Immature natural killer cell (primary cell): Measurements from ENCODE around the gene FSIP1. TPM values are rescaled to one million over a fixed set of nuclear protein-coding genes. Genes with fewer than 3 reads are reported as not detected.

Source experiments
- DNase-seq, 3 donors: peaks; one replicate each; pipeline ENCODE4 v3.0.0; 2022; ENCODE audit warnings: mixed read lengths in 1 of 3
- H3K27ac Mint-ChIP-seq, 6 donors: one replicate each; pipeline ENCODE4 v1.8.0; 2020; ENCODE audit warnings: mixed read lengths in 6 of 6, mild to moderate bottlenecking in 5 of 6, inconsistent platforms in 4 of 6, moderate library complexity in 3 of 6
- H3K27me3 Mint-ChIP-seq, 3 donors: one replicate each; pipeline ENCODE4 v1.8.0; 2020 to 2021; ENCODE audit warnings: low read depth in 3 of 3, mild to moderate bottlenecking in 3 of 3, mixed read lengths in 3 of 3, moderate library complexity in 3 of 3, inconsistent platforms in 1 of 3
- H3K36me3 Mint-ChIP-seq, 3 donors: one replicate each; pipeline ENCODE4 v1.8.0; 2020; ENCODE audit warnings: mixed read lengths in 3 of 3, inconsistent platforms in 2 of 3, mild to moderate bottlenecking in 2 of 3
- H3K4me1 Mint-ChIP-seq, 2 donors: one replicate each; pipeline ENCODE4 v1.8.0; 2020; ENCODE audit warnings: inconsistent platforms in 2 of 2, mild to moderate bottlenecking in 2 of 2, mixed read lengths in 2 of 2, moderate library complexity in 1 of 2
- H3K4me3 Mint-ChIP-seq, 5 donors: one replicate each; pipeline ENCODE4 v1.8.0; 2020; ENCODE audit warnings: mild to moderate bottlenecking in 5 of 5, mixed read lengths in 5 of 5, inconsistent platforms in 3 of 5, moderate library complexity in 3 of 5
- H3K9me3 Mint-ChIP-seq, 6 donors: one replicate each; pipeline ENCODE4 v1.8.0; 2020; ENCODE audit warnings: mild to moderate bottlenecking in 6 of 6, mixed read lengths in 6 of 6, inconsistent platforms in 4 of 6, moderate library complexity in 3 of 6
- polyA plus RNA-seq, 3 donors: library from polyadenylated mRNA; unstranded; fragments of 300-500 nt; fragmentation: Illumina TruSeq; gene quantifications; one replicate each; pipeline ENCODE4 v1.2.3, GENCODE V29; 2021

Gene FSIP1
- polyA plus RNA-seq, 3 donors from 2014 or later: 1.3 to 3.0 (median 2.0) TPM

DNA sequence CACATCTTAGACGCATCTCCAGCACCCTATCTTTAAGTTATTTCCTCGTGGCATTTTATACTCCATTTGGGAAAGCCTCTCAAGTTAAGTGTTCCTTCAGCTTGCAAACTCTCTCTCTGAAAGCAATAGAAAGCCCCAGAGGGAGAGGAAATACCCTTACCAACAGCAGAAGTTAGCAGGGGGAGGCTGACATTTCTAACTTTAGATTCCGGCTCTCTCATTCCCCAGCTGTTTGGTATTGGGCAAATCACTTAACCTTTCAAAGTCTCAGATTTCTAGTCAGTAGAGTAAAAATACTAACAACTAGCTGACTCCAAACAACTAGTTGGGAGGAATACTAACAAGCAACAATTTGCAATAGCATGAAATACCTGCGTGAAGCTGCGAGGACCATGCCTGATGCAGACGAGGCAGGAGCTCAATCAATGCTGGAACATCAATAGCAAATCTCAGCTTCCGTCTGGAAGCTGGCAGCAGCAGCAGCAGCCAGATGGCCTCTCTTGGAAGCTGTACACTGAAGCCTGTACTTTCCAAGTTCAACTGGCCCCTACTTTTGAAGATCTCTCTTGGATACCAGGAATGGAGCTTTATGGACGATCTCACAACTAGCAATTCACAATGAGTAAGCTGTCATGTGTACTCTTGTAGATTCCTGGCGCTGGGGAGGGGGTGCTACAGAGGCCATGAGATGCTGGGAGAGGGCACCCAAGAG lies 153.9 kb downstream of the FSIP1 start:
- peaks cover 0 to 5% (median 2%) of the 10 kb centered on the region in 6 donors for H3K9me3 Mint-ChIP-seq
- H3K4me3 Mint-ChIP-seq: peak overlapping the region; percentile 72 to 92 (median 81)
- peaks cover 3 to 8% (median 4%) of the 10 kb centered on the region in 3 donors for H3K36me3 Mint-ChIP-seq
- H3K4me1 Mint-ChIP-seq: peaks cover 79 to 84% of the 10 kb centered on the region in 2 donors
- peak overlapping the region; percentile 99 to 100 (median 100) for H3K27ac Mint-ChIP-seq
- peaks cover 12 to 18% (median 14%) of the 10 kb centered on the region in 3 donors for H3K27me3 Mint-ChIP-seq
- no peak for DNase-seq

DNA sequence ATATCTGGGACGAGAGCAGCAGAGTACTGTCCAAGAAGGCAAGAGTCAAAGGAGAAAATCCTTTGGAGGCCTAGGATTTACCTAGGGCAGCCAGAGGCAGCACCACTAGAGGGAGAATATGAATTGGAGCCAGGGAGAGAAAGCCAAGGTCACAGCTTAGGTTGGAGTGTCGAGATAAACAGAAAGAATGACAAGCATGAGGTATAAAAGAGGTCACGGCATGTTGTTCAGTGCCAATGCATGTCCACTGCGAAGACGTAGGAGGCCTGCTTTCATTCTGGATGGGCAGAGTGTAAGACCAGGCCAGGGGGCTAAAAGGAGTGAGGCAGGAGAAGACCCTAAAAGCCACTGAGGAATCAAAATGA lies 154.5 kb downstream of the FSIP1 start:
- peaks cover 14 to 20% (median 15%) of the 10 kb centered on the region in 3 donors for H3K27me3 Mint-ChIP-seq
- peaks cover 3 to 8% (median 4%) of the 10 kb centered on the region in 3 donors for H3K36me3 Mint-ChIP-seq
- H3K4me3 Mint-ChIP-seq: peak overlapping the region; percentile 72 to 93 (median 88)
- H3K4me1 Mint-ChIP-seq: peaks cover 85 to 89% of the 10 kb centered on the region in 2 donors
- H3K9me3 Mint-ChIP-seq: peaks cover 0 to 5% (median 2%) of the 10 kb centered on the region in 6 donors
- H3K27ac Mint-ChIP-seq: peak overlapping the region; percentile 99 to 100 (median 100)
- DNase-seq: no peak

DNA sequence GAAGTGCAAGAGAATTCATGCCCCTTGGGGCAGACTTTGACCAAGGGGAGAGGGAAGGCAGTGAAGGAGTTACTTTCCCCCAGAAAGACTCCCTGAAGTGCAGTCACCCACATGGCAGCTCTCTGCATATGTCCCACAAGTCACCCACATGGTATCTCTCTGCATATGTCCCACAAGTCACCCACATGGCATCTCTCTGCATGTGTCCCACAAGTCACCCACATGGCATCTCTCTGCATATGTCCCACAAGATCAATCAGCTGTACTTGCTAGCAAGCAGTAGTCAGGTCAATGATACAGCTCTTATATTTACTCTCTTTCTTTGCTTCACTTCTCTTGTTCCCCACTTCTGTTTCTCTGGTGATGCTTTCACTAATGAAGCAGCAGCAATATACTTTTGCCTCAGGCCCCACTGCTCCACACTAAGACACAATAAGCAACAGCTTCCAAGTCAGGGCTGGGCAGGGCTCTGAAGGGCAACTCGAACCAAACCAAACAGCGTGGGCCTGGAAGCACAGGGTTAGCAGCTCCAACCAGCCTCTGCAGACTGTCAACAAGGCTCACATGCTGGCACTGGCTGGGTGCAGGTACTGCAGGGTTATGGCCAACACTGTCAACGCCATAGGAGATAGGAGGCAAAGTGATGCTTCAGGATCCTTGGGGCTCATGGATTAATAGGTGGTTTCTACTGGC lies 155.0 kb downstream of the FSIP1 start:
- Mint-ChIP-seq H3K27me3 (peaks cover 16 to 20% (median 17%) of the 10 kb centered on the region in 3 donors), H3K9me3 (peaks cover 0 to 5% (median 2%) of the 10 kb centered on the region in 6 donors), H3K4me1 (peaks cover 90 to 95% of the 10 kb centered on the region in 2 donors), H3K36me3 (peaks cover 3 to 8% (median 4%) of the 10 kb centered on the region in 3 donors), H3K4me3 (peak overlapping the region; percentile 72 to 93 (median 88)), H3K27ac (peak overlapping the region; percentile 99 to 100 (median 100))
- no peak for DNase-seq

DNA sequence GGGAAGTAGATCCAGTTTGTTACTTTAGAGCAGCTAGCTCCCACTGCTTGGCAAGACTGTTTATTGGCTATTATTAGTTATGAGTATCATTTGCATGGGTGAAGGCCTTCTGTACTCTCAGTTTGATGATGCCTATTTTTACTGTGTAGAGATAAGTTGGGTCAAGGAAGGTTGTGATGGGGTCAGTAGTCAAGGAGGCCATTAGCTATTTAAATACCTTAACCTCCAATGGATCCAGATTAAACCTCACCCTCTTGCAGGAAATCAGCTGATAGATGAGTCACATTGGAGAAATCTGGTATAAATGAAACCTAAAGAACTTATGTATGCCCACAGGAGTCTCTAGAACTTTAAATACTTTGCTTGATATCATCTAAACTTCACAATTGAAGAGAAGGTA lies 156.8 kb downstream of the FSIP1 start:
- H3K36me3 Mint-ChIP-seq: peaks cover 3 to 8% (median 4%) of the 10 kb centered on the region in 3 donors
- peaks cover 98 to 100% of the 10 kb centered on the region in 2 donors for H3K4me1 Mint-ChIP-seq
- peaks cover 0 to 5% (median 2%) of the 10 kb centered on the region in 6 donors for H3K9me3 Mint-ChIP-seq
- H3K4me3 Mint-ChIP-seq: peak overlapping the region; percentile 86 to 96 (median 92)
- H3K27me3 Mint-ChIP-seq: peaks cover 16 to 20% (median 18%) of the 10 kb centered on the region in 3 donors
- peak in 1 of 3 donors; percentile 17 for DNase-seq
- H3K27ac Mint-ChIP-seq: peak overlapping the region; percentile 99 to 100 (median 100)

DNA sequence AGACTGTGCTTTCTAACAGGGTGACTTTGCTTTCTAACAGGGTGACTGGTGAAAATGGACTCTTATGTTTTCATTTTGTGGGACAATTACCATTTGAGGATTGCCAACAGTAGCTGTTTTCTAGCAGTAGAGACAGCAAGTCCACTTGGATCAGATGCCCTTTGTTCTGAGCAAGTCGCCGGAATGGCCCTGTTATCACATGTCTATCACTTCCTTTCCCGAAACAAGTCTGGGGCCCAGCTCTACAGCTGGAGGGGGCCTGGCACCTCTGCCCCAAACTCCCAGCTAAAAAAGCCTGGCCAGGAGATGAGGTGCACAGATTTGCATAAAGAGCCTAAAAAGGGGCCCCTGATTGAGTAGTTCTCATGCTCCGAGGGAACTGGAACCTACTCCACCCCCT lies 157.2 kb downstream of the FSIP1 start:
- H3K9me3 Mint-ChIP-seq: peaks cover 0 to 5% (median 2%) of the 10 kb centered on the region in 6 donors
- H3K27ac Mint-ChIP-seq: peak overlapping the region; percentile 99 to 100 (median 100)
- peaks cover 3 to 8% (median 4%) of the 10 kb centered on the region in 3 donors for H3K36me3 Mint-ChIP-seq
- peak overlapping the region; percentile 86 to 96 (median 92) for H3K4me3 Mint-ChIP-seq
- DNase-seq: no peak
- H3K4me1 Mint-ChIP-seq: peaks cover 94 to 97% of the 10 kb centered on the region in 2 donors
- H3K27me3 Mint-ChIP-seq: peaks cover 16 to 20% (median 18%) of the 10 kb centered on the region in 3 donors

DNA sequence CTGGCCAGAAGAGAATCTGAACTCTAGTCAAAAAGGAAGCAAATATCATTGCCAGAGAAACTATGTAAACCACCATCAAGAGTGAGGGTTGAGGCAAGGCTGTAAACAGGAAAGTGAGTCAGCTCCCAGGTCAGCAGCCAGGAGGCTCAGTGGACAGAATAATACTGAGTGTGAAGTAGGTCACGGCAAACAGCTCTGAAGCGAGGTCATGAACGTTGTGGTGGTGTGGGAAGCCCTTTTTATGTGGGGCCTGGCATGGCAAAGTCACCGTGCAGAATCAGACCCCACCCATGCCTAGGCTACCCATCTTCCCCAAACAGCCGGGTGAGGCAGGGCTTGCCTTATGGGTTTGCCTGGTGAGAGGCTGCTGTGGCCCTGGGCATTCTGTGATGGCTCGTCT lies 157.8 kb downstream of the FSIP1 start:
- Mint-ChIP-seq H3K27ac (peak overlapping the region; percentile 99 to 100 (median 100)), H3K36me3 (peaks cover 3 to 8% (median 4%) of the 10 kb centered on the region in 3 donors), H3K4me3 (peak overlapping the region; percentile 86 to 96 (median 92)), H3K27me3 (peaks cover 16 to 20% (median 18%) of the 10 kb centered on the region in 3 donors), H3K9me3 (peaks cover 0 to 5% (median 2%) of the 10 kb centered on the region in 6 donors), H3K4me1 (peaks cover 91 to 95% of the 10 kb centered on the region in 2 donors)
- DNase-seq: peak; percentile 92 to 95 (median 94)

DNA sequence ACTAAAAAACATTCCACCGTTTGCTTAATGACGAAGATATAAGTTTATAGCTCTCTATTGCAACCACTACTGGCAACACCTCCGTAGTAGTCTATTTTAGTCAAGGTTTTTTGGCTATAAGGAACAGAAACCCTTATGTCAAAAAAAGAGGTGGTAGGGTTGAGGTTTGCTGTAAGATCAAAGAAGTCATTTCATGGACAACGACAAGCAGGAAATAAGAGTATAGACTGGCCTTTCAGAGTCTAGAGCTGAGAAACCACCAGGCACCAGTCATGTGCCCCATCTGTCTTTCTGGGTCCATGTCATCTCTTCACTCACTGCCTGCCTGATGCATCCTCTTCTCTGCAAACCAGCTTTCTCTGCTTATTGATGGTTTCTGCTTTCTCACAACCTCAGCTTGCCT lies 159.1 kb downstream of the FSIP1 start:
- H3K4me3 Mint-ChIP-seq: peak overlapping the region; percentile 86 to 96 (median 92)
- peaks cover 3 to 8% (median 4%) of the 10 kb centered on the region in 3 donors for H3K36me3 Mint-ChIP-seq
- peaks cover 81 to 88% of the 10 kb centered on the region in 2 donors for H3K4me1 Mint-ChIP-seq
- H3K9me3 Mint-ChIP-seq: peaks cover 0 to 7% (median 2%) of the 10 kb centered on the region in 6 donors
- peak; percentile 88 to 92 (median 91) for DNase-seq
- peak overlapping the region; percentile 99 to 100 (median 100) for H3K27ac Mint-ChIP-seq
- H3K27me3 Mint-ChIP-seq: peaks cover 15 to 18% (median 16%) of the 10 kb centered on the region in 3 donors

DNA sequence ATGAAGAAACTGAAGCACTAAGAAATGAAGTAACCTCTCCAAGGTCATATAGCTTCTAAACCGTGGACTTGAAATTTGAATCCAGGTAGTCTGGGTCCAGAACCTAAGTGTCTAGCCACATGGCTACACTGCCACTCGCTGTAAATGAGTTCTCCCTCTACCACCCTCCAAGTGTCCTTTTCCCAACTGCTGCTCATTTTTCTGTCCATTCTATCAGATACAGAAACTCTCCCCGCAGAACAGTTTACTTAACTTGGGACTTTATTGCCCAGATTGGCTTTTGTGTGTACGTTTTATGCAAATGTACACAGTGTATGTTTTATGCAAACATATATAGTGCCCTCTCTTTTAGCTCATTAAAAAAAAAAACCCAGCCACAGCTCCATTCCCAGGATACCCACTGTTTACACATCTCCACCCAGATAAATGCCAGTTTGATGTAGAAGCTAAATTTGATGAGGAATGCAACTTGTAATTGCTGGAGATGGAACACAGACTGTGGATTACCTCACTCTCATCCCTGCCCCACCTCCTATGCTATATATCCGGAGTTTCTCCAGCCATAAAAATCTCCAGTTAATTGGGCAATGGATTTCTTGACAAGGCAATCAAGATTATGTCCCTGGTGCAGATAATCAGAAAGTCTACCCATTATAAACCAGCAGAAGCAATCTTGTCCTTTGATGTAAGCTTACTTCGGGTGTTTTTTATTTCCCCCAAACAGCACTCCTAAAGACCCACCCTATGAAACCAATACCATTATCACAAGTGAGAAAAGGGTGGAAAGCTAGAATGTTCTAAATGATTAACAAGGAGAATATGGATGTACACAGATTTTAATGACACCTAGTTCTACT lies 159.8 kb downstream of the FSIP1 start:
- DNase-seq: no peak
- Mint-ChIP-seq H3K9me3 (peaks cover 0 to 7% (median 2%) of the 10 kb centered on the region in 6 donors), H3K4me1 (peaks cover 77 to 88% of the 10 kb centered on the region in 2 donors), H3K4me3 (peak overlapping the region; percentile 86 to 96 (median 92)), H3K27ac (peak overlapping the region; percentile 99 to 100 (median 100)), H3K27me3 (peaks cover 14 to 18% (median 15%) of the 10 kb centered on the region in 3 donors), H3K36me3 (peaks cover 3 to 8% (median 4%) of the 10 kb centered on the region in 3 donors)

DNA sequence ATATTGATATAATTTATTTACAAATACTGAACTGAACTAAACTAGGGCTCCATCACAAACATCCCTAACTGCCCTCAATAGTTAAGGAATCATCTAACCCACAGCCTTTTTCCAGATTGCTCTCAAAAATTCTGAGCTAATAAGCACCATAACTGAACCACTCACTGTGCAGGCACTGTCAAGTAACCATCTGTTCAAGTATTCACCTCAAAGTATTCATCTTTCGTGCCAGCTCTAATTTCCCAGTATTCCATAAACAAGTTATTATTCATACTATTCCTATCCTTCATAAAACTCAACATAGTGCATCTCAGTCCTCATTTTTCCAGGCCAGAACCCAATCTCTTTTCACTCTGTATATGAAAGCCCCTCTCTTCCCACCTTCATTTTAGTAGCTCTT lies 160.7 kb downstream of the FSIP1 start:
- no peak for DNase-seq
- Mint-ChIP-seq H3K27ac (peak overlapping the region; percentile 99 to 100 (median 100)), H3K4me3 (peak overlapping the region; percentile 0 to 96 (median 18)), H3K36me3 (peaks cover 0 to 8% (median 3%) of the 10 kb centered on the region in 3 donors), H3K4me1 (peaks cover 68 to 82% of the 10 kb centered on the region in 2 donors), H3K9me3 (peaks cover 0 to 7% (median 0%) of the 10 kb centered on the region in 6 donors), H3K27me3 (peaks cover 12 to 18% (median 15%) of the 10 kb centered on the region in 3 donors)

DNA sequence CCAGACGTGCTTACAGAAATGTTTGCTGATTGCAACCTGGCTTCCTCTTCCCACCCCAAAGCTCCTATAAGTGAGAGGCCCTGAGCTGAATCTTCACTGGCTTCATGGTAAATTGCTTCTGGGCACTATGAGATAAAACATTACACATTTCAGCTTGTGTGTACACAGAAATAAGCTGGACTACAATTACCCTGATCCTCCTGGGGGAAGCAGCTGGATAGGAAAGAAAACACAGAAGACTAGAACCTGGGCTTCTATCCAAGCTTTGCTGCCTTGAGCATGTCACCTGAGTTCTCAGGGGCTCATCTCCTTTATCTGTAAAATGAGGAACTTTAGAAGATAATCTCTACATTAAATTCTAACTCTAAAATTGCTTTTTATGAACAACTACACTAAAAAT lies 161.4 kb downstream of the FSIP1 start:
- DNase-seq: no peak
- H3K36me3 Mint-ChIP-seq: peaks cover 3 to 8% (median 6%) of the 10 kb centered on the region in 3 donors
- peak overlapping the region in 2 of 5 donors; percentile 22 to 27 for H3K4me3 Mint-ChIP-seq
- peaks cover 12 to 18% (median 15%) of the 10 kb centered on the region in 3 donors for H3K27me3 Mint-ChIP-seq
- peak overlapping the region; percentile 63 to 100 (median 96) for H3K27ac Mint-ChIP-seq
- peaks cover 61 to 75% of the 10 kb centered on the region in 2 donors for H3K4me1 Mint-ChIP-seq
- peaks cover 0 to 5% (median 0%) of the 10 kb centered on the region in 6 donors for H3K9me3 Mint-ChIP-seq

DNA sequence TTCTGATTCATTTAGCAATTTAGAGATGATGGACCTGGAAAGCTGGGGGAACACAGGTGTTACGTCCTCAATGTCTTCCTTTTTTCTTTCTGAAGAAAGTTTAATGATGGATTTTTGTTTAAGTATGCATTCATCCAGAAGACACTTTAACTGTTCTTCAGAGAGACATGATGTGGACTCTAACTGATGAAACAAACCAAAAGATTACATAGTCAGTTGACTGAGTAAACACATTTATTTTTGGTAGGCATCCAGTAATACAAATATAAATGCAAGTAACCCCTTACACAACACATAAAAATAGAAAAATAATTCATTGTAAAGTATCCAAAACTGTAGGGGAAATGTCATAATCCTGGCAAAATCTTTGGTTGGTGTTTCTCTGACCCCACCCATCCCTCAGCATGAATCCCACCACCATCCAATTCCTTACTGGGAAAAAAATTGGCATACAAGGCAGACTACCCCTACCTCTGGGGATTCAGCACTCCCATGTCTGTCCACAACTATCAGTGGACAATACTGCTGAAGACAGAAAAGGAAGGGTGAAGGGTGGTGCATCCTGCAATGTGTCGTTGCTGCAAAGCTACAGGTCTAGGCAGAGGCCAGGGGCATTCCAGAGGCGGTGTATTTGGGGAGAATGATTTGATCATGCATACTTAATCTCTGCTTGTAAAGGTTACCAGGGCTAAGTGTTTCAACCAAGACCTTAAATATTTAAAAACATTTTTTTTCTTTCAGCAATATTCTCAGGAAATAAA lies 164.4 kb downstream of the FSIP1 start:
- Mint-ChIP-seq H3K4me1 (peaks cover 35 to 56% of the 10 kb centered on the region in 2 donors), H3K27me3 (peaks cover 0 to 5% (median 2%) of the 10 kb centered on the region in 3 donors), H3K27ac (peak overlapping the region in 2 of 6 donors; percentile 39 to 42), H3K4me3 (no peak overlapping the region), H3K9me3 (peaks cover 5 to 16% (median 12%) of the 10 kb centered on the region in 6 donors), H3K36me3 (peaks cover 13 to 21% (median 17%) of the 10 kb centered on the region in 3 donors)
- no peak for DNase-seq
